PFSK-1 (cell line): Measurements from ENCODE around the gene FAM186B.

ENCODE experiments used
- POLR2AphosphoS5 ChIP-seq: IDR thresholded peaks from 2 replicates; pipeline ENCODE4 v1.6.1; 2012; ENCODE audit warnings: low read depth, mild to moderate bottlenecking, control low read depth, low read length, moderate library complexity
- REST ChIP-seq, 2 experiments: IDR thresholded peaks; 2 replicates each; pipeline versions ENCODE4 v1.6.1 to v1.8.0; 2011 to 2012; ENCODE audit warnings: low read depth in 2 of 2, low read length in 2 of 2, control low read depth in 1 of 2, inconsistent platforms in 1 of 2, mild to moderate bottlenecking in 1 of 2, moderate library complexity in 1 of 2; ENCODE audit not compliant: insufficient read depth in 1 of 2
- SIN3A ChIP-seq: IDR thresholded peaks from 2 replicates; pipeline ENCODE4 v1.6.1; 2012; ENCODE audit warnings: mild to moderate bottlenecking, low read length, moderate library complexity, borderline replicate concordance; ENCODE audit not compliant: insufficient read depth
- TAF1 ChIP-seq: IDR thresholded peaks from 2 replicates; pipeline ENCODE4 v1.6.1; 2012; ENCODE audit warnings: low read length, control low read depth, borderline replicate concordance; ENCODE audit not compliant: insufficient read depth

- no peak for TF ChIP-seq POLR2AphosphoS5
- TF ChIP-seq TAF1, result no peak
- no peak for TF ChIP-seq REST (IDR thresholded peaks at IDR 0.05; ENCODE audit: insufficient read depth in 1 of 2, low read depth in 2 of 2, low read length in 2 of 2)
- no peak for TF ChIP-seq SIN3A
Measured at GRCh38 chr12:49545815-49546214, 59.6 kb downstream of the FAM186B start.
